PFSK-1 (cell line): Measurements from ENCODE around the gene ATAD2B.

Source experiments
- FOXP2 ChIP-seq: optimal IDR thresholded peaks from 2 replicates; pipeline ENCODE3; 2011; ENCODE audit warnings: borderline replicate concordance, control low read depth, inconsistent platforms; ENCODE audit not compliant: insufficient read depth; ENCODE audit errors: extremely low read length, extremely low read depth
- POLR2AphosphoS5 ChIP-seq: IDR thresholded peaks from 2 replicates; pipeline ENCODE4 v1.6.1; 2012; ENCODE audit warnings: low read depth, mild to moderate bottlenecking, control low read depth, low read length, moderate library complexity
- SIN3A ChIP-seq: IDR thresholded peaks from 2 replicates; pipeline ENCODE4 v1.6.1; 2012; ENCODE audit warnings: mild to moderate bottlenecking, low read length, moderate library complexity, borderline replicate concordance; ENCODE audit not compliant: insufficient read depth
- TAF1 ChIP-seq: IDR thresholded peaks from 2 replicates; pipeline ENCODE4 v1.6.1; 2012; ENCODE audit warnings: low read length, control low read depth, borderline replicate concordance; ENCODE audit not compliant: insufficient read depth
- TF ChIP-seq, protein P1 (sequence below), 2 experiments: IDR thresholded peaks; 2 replicates each; pipeline versions ENCODE4 v1.6.1 to v1.8.0; 2011 to 2012; ENCODE audit warnings: low read depth in 2 of 2, low read length in 2 of 2, control low read depth in 1 of 2, inconsistent platforms in 1 of 2, mild to moderate bottlenecking in 1 of 2, moderate library complexity in 1 of 2; ENCODE audit not compliant: insufficient read depth in 1 of 2

Gene ATAD2B

DNA sequence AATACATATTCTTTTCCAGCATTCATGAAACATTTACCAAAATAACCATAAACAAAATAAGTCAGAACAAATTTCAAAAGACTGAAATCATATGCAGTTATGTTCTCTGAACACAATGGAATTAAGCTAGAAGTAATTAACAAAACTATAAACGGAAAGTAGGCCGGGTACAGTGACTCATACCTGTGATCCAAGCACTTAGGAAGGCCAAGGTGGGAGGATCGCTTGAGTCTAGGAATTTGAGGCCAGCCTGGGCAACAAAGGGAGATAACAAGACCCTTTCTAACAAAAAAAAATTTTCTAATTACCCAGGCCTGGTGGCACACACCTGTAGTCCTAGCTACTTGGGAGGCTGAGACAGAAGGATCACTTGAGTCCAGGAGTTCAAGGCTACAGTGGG is 14.9 kb downstream of the ATAD2B start:
- TF ChIP-seq POLR2AphosphoS5 (no peak), SIN3A (no peak)

DNA sequence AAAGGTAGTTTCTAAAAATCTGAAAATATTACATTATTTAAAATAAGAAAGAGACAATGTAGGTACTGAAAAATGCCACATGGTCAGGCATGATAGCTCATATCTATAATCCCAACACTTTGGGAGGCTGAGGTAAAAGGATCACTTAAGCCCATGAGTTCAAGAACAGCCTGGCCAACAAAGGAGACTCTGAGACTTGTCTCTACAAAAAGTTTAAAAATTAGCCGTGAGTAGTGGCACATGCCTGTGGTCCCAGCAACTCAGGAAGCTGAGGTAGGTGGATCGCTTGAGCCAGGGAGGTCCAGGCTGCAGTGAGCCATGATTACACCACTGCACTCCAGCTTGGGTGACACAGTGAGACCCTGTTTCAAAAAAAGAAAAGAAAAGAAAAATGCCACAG is 21.8 kb downstream of the ATAD2B start:
- TF ChIP-seq, protein P1, sequence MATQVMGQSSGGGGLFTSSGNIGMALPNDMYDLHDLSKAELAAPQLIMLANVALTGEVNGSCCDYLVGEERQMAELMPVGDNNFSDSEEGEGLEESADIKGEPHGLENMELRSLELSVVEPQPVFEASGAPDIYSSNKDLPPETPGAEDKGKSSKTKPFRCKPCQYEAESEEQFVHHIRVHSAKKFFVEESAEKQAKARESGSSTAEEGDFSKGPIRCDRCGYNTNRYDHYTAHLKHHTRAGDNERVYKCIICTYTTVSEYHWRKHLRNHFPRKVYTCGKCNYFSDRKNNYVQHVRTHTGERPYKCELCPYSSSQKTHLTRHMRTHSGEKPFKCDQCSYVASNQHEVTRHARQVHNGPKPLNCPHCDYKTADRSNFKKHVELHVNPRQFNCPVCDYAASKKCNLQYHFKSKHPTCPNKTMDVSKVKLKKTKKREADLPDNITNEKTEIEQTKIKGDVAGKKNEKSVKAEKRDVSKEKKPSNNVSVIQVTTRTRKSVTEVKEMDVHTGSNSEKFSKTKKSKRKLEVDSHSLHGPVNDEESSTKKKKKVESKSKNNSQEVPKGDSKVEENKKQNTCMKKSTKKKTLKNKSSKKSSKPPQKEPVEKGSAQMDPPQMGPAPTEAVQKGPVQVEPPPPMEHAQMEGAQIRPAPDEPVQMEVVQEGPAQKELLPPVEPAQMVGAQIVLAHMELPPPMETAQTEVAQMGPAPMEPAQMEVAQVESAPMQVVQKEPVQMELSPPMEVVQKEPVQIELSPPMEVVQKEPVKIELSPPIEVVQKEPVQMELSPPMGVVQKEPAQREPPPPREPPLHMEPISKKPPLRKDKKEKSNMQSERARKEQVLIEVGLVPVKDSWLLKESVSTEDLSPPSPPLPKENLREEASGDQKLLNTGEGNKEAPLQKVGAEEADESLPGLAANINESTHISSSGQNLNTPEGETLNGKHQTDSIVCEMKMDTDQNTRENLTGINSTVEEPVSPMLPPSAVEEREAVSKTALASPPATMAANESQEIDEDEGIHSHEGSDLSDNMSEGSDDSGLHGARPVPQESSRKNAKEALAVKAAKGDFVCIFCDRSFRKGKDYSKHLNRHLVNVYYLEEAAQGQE (IDR thresholded peaks at IDR 0.05; ENCODE audit: insufficient read depth in 1 of 2, low read depth in 2 of 2, low read length in 2 of 2), result no peak
- TF ChIP-seq TAF1 (no peak), POLR2AphosphoS5 (no peak), FOXP2 (no peak), SIN3A (no peak)

DNA sequence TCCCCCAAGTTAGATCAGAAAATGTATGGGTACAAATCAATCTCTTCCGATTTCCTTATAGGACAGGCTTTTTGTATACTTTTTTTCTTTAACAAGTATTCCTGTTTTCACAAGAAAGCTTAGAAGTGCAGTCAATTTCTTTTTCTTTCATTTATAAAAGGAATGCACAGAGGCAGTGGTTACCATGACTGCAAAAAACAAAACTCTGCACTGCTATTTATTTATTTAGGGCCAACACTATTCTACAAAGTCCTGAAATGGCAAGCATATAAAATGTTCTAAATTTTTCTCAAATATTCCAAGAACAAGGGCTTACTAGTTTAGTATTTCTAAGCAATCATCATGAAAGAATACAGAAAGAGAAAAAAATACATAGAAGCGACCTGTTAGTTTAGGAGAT is 22.2 kb downstream of the ATAD2B start:
- TF ChIP-seq POLR2AphosphoS5 (no peak), SIN3A (no peak), TAF1 (no peak), FOXP2 (no peak)
- TF ChIP-seq, protein P1 (IDR thresholded peaks at IDR 0.05; ENCODE audit: insufficient read depth in 1 of 2, low read depth in 2 of 2, low read length in 2 of 2), result no peak

DNA sequence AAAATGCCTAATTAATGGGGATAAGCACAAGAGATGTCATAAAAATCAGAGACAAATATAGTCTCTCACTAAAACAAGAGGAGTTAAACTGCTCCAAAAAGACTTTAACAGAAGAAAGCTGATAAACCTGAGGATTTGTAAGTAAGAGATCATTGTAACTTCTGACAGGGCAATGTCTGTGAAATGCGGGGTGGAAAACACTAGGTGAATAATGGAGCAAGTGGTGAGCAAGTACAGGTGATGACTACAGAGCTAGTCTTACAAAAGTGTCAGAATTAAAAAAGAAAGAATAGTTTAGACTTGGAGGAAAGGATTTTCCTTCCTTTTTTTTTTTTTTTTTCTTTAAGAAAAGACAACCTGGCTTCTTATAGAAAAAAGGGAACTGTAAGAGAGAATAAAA is 22.7 kb downstream of the ATAD2B start:
- TF ChIP-seq POLR2AphosphoS5, result no peak
- TF ChIP-seq SIN3A, result no peak
- TF ChIP-seq FOXP2, result no peak
- TF ChIP-seq, protein P1 (IDR thresholded peaks at IDR 0.05; ENCODE audit: insufficient read depth in 1 of 2, low read depth in 2 of 2, low read length in 2 of 2), result no peak
- no peak for TF ChIP-seq TAF1

DNA sequence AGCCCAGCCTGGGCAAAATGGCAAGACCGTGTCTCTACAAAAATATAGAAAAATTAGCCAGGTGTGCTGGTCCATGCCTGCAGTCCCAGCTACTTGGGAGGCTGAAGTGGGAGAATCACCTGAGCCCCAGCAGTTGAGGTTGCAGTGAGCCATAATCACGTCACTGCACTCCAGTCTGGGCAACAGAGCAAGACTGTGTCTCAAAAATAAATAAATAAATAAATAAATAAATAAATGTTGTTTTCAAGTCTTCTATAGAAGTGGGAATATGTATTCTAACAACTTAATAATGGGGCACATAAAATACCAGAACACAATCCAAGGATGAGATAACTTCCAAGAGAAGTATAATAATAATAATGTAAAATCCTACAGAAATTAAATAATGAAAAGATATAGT is 23.9 kb downstream of the ATAD2B start:
- no peak for TF ChIP-seq POLR2AphosphoS5
- TF ChIP-seq FOXP2, result no peak
- no peak for TF ChIP-seq SIN3A
- TF ChIP-seq, protein P1 (IDR thresholded peaks at IDR 0.05; ENCODE audit: insufficient read depth in 1 of 2, low read depth in 2 of 2, low read length in 2 of 2), result no peak
- TF ChIP-seq TAF1, result no peak
